8988T (cell line): ENCODE measurements around the gene CAPG.
A peak's percentile ranks its signal among the peaks of the same experiment; 100 is the strongest.
"Not testable (repeated sequence)": the region's sequence is repeated elsewhere in the genome, so short reads cannot be mapped to it uniquely, and the experiment has no call there.

Experiments
- DNase-seq: peaks from one replicate; pipeline ENCODE4 v3.0.0; 2011

Gene CAPG

DNA sequence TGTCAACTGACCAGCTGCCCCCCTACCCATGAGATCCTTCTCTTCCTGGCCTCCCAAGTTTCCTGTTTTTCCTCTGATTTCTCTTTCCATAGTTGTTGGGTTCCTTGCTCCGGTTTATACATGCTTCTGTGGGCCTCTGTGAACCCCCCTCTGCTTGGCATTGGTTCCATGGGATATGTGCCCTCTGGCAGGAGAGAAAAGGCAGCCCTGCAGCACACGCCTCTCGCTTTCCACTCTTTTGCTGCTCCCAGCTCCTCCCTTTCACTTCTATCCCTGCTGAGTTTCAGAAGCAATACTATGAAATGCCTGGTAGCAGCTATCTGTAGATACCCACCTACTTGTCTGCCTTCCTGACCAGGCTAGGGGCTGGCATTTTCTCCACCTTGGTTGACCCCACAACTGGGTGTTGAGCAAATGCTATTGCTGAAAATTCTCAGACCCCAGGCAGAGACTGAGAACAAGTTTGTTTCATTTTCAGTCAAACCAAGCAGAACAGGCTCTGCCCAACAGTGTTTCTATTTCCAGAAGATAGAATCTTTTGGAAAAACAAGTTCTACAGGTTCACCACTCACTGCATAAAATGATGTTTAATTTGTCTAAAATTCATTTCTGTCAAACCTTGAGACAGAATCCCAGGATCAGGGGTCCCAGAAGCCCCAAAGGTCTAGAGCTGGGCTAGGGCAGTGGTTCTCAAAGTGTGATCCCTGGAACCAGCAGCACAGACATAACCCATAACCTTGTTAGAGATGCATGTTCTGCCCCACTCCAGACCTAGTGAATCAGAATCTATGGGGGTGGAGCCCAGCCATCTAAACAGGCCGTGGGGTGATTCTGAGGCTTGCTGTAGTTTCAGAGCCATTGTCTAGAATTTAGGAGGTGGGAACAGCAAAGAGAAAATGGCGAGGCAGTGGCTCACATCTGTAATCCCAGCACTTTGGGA lies 13.4 kb downstream of the CAPG start:
- no peak for DNase-seq

DNA sequence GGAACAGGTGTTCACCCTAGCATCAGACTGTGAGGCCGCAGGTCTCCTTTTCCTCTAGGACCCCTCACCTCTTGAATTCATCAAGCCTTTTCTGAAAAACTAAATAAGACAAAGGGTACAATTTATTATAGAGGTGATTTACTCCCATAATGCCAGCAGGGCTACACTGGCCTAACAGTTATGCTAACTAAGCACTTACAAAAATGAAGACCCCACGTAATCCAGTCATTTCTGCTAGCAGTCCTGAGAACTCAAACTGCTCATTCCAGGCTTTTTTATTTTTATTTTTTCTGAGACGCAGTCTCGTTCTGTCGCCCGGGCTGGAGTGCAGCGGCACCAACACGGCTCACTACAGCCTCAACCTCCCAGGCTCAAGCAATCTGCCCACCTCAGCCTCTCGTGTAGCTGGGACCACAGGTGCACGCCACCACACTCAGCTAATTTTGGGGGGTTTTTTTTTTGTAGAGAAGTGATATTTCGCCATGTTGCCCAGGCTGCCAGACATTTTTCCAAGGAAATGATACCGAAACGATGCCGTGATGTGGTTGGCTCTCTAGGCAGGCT lies 14.2 kb downstream of the CAPG start:
- DNase-seq = no peak

DNA sequence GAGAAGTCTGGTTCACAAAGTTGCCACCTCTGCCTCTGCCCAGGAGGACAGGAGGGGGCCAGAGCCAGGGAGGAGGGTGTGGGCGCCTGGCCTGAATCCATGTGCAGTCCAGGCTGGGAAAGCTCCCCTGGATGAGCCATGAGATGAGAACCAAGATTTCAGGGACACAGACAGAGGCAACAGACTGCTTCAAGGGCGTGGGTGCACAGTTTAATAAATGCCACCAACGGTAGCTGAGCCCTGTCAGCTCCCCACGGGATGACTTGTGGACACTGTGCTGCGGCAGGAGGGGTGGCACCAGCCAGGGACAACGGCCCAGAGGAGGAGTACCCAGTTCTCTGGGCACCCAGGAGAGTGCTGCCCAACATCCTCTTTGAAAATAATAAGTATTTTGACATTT lies 15.2 kb downstream of the CAPG start:
- DNase-seq = no peak

DNA sequence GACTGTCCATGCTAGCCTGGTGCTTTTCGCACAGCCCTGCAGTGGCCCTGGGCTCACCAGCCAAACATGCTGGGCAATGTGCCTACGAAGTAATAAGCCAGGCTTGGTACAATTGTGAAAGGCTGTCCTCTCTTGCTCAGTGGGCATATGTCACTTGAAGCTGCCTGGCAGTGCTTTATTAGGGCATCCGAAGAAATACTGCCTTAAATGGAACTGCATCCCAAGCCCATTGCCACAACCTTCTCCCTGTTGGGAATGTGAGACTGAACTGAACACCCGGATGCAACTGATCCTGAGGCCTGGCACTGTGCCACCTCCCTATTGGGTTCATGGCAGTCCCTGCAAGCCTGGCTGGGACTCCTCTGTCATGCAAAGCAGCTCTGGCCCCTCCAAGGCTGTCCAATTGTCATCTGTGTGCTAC lies 15.9 kb downstream of the CAPG start:
- DNase-seq = no peak

DNA sequence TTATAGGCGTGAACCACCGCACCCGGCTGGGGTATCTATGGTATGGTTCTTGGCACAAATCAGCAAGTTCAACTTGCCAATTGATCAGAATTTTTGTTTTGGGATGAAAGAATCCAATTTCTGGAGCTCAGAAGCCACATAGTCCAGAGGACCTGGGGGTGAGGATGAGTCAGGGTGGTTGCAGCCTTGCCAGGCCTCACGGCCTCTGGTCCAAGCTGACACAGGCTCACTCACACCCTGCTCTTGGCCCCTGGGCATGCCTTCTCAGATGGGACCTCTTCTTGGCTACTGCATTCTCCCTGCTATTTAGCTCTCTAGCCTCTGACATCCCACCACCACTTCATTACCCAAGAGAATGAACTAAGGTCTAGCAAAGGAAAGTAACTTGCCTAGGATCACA lies 16.3 kb downstream of the CAPG start:
- DNase-seq = no peak

DNA sequence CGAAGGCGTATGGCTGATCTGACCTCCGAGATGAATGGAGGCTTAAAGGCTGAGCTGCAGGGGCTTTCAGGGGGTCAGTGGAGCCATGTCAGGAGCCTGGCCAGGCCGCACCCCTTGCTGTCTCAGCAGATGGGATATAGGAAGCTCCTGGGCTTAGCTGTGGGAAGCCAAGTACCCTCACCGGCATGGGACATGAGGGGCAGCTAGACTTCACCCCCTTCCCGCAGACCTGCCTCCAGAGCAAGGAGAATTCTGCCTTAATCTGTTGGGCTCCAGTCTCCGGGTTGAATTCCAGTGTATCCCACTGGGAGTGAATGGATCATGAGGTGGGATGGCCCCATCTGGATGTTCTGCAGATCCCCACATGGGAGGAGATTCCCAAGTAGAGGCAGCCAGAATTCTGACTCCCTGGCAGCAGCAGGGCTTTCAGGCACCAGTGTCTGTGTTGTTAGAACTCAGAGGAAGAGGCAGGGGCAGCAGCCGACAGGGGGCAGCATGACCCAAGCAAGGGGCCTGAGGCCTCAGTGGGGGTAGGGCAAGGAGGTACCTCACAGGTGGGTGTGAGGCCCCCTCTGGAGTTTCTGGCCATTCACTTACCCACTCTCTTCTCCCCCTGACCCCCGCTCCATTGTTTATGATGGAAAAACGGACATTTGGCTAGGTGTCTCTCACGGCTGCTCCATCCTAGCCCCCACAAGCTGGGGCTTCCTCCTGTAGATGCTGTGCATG lies 19.1 kb downstream of the CAPG start:
- peak; percentile 72 for DNase-seq

DNA sequence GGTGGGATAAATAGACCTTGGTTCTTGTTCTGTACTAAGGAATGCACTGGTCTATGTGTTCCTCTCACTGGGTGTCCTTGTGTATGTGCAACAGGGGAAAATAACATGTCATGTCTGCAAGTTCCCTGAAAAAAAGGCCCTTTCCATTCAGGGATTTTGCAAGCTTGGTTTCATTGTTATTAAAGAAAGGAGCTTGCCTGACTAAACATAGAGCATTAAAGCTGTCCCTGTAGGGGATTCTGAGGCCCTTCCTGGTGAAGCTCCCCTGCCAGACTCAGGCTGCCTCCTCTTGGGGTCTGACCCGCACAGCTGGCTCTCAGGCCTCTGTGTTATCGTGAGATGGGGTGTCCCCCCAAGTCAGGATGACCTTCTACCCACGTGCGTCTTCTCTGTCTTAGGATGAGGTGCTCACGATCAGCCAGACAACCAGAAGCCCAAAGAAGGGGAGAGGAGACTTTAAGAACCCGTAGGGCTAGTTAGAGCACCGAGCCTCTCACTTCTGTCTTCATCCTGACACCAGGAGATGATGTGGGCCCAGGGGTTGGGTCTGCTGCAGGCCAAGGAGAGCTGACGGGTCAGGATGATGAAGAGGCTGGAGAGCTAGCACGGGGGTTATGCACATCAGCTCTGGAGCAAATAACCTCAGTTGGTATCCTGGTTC lies 21.2 kb downstream of the CAPG start:
- DNase-seq = no peak

DNA sequence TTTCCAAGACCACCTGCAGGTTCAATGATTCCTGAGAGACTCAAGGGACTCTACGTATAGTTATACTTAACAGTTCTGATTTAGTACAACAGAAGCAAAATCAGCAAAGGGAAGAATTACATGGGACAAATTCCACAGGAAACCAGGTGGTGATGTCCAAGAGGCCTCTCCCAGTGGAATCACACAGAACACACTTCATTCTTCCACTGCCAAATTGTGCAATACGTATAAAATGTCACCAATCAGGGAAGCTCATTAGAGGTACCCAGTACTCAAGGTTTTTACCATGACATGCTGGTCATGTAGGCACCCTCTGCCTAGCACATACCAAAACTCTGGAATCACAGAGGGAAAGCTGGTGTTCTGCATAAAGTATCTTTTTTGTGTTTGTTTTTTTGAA lies 22.4 kb downstream of the CAPG start:
- DNase-seq = no peak

DNA sequence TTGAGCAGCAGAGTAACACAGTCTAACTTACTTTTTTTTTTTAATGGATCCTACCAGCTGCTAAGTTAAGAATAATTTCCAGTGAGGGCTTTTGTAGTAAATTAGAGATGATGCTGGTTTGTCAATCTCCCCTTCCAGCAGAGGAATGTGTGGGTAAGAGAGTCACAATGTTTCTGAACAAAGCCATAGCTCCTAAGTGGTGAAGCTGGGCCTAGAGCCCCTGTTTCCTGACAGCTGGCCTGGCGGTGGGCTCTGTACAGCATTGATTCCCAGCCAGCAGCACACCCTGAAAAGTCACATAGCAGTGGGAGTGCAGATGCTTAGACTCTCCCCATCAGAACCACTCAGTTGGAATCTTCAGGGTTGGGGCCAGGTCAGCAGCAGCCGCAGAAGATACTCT lies 24.4 kb downstream of the CAPG start:
- no peak for DNase-seq

DNA sequence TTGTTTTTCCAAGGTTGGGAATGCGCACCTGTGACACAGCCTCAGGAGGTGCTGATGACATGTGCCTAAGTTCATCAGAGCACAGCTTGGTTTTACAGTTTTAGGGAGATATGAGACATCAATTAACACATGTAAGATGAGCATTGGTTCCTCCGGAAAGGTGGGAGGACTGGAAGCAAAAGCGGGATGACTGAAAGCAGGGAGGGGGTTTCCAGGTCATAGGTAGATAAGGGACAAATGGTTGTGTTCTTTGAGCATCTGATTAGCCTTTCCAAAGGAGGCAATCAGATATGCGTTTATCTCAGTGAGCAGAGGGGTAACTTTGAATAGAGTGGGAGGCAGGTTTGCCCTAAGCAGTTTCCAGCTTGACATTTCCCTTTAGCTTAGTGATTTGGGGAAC lies 26.3 kb downstream of the CAPG start:
- no peak for DNase-seq

DNA sequence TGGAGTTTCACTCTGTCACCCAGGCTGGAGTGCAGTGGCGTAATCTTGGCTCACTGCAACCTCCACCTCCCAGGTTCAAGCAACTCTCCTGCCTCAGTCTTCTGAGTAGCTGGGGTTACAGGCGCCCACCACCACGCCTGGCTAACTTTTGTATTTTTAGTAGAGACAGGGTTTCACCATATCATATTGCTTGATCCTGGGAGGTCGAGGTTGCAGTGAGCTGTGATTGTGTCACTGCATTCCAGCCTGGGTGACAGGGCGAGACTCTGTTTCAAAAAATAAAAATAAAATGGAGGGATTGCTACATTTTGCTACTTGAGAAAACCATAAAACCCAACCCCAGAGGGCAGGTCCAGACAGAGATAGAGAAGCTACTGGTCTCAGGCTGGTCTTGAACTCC lies 27.0 kb downstream of the CAPG start:
- not testable (repeated sequence) for DNase-seq

DNA sequence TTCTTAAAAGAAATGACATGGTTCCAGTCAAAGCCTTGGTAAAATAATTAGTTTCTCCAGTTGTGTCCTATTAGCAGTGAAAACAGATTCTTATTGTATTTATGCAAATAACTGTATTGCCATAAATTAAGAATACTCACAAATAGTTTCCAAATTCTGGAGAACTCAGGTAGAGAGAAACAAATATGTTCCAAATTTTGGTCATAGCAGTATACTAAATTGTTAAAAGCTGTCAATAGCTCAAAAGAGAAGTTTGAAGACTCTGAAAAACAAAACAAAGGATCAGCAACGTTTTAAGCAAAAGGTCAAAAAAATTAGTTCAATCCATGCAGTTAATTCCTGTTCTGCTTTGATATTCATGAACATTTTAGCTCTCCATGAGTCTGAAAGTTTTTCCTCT lies 30.1 kb downstream of the CAPG start:
- no peak for DNase-seq

DNA sequence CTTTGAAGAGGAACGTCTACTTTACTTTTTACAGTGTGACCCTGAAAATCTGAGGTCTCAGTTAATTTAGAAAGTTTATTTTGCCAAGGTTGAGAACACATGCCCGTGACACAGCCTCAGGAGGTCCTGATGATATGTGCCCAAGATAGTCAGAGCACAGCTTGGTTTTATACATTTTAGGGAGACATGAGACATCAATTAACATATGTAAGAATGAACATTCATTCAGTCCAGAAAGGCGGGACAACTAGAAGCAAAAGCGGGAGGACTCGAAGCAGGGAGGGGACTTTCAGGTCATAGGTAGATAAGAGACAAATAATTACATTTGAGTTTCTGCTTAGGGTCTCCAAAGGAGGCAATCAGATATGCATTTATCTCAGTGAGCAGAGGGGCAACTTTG lies 31.9 kb downstream of the CAPG start:
- DNase-seq = no peak

DNA sequence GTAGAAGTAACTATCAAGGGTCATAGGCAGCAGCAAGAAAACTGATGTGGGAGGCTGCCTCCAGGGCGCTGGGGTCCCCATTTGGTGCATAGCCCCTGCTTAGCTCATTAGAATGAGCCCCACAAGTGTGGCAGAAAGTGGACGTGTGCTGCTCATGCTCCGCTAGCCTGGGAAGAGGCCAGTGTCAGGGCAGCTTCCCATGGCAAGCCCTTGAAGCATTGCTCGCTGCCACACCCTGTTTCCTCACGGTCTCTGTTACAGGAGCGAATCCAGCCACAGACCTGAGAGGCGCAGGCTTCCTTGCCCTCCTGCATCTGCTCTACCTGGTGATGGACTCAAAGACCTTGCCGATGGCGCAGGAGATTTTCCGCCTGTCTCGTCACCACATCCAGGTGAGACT lies 33.1 kb downstream of the CAPG start:
- DNase-seq = no peak

DNA sequence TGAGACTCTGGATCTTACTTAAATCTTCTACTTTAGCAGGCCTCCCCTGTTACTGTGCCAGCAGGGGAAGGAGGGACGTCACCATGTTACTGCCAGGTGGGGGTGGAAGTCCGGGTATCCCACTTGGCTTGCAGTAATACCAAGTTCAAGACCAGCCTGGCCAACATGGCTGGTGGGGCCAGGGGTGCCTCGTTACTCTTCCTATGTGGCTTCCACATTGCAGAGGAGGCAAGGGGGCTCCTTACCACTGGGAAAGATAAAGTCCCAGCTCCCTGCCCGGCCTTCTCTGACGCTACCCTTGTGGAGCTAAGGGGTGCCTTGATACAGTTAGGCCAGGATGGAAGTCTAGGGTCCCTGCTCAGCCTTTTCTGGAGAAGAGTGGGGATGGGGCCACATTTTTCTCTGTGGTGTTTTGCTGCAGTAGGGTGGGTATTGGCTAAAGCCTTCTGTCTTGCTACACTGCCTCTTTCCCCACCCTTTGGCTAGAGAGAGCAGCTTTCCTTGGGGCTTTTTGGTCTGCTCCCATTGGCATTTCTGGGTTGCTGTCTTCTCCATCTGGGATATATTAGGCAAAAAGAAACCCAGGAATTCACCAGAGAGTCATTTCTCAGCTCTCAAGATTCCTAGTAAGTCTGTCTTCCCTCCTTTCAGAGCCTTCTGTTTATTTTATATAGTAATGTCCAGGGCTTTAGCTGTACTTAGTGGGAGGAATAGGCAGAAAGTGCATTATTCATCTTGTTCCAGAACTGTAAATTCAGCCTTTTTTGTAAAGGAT lies 33.7 kb downstream of the CAPG start:
- DNase-seq = no peak

DNA sequence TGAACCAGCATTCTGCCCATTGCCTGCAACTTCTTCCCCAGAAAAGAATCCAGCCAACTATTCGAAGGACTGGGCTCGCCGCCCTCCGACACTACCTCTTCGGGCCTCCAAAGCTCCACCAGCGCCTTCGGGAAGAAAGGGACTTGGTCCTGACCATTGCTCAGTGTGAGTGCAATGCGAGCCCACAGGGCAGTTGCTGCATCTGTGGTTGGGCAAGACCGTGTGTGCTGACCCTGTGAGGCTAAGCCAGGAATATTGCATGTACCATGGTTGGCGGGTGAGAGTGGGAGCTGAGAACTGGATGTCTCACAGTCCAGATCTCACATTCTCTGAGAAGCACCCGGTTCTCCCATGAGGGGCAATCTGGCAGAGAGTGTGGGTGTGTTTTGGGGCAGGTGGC lies 39.1 kb downstream of the CAPG start:
- no peak for DNase-seq

DNA sequence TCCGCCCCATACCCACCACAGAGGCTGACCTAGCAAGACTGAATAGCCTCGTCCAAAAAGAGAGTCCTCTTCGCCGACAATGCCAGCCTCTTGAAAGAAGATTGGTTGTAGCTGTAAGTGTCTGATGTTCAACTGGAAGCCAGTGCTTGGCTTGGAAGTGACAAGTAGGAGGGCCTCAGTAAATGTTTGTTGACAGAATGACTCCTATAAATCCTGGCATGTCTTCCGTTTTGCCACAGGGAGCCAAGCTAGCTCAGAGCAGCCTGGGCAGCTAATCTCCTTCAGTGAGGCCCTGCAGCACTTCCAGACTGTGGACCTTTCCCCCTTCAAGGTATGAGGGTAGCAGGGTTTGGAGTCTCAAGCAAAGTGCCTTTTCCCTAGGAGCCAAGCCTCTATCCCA lies 40.7 kb downstream of the CAPG start:
- no peak for DNase-seq

DNA sequence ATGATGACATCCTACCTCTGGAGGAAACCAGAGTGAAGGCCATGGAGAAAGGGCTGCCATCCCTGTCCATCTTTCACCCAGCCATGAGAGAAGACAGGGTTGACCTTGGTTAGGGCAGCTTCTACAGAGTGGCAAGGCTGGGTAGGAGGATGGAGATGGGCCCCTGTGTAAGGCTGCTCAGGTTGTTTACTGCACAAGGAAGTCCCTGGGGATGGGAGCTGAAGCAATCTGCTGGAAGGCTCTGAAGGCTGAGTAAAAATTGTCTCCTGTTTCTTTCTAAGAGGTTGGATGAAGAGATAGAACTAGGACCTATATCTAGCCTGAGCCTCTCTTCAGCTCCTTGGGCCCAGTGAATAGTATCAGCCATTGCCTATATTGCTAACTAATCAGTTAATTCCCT lies 41.2 kb downstream of the CAPG start:
- DNase-seq = no peak

DNA sequence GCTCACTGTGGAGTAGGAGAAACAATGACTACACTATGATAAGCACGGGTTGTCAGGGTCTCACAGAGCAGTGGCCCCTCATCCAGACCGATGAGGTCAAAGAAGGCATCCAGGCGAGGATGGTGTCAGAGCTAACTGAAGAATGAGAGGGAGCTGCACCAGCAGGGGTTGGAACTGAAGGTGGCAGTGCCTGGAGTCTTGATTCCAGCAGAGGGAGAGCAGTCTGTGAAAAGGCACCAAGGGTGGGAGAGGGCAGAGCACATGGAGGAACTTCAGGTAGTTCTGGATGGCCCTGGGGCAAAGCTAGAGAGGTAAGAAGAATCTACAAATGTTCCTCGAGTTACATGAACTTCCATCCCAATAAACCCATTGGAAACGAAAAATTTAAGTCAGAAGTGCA lies 43.0 kb downstream of the CAPG start:
- DNase-seq = no peak

DNA sequence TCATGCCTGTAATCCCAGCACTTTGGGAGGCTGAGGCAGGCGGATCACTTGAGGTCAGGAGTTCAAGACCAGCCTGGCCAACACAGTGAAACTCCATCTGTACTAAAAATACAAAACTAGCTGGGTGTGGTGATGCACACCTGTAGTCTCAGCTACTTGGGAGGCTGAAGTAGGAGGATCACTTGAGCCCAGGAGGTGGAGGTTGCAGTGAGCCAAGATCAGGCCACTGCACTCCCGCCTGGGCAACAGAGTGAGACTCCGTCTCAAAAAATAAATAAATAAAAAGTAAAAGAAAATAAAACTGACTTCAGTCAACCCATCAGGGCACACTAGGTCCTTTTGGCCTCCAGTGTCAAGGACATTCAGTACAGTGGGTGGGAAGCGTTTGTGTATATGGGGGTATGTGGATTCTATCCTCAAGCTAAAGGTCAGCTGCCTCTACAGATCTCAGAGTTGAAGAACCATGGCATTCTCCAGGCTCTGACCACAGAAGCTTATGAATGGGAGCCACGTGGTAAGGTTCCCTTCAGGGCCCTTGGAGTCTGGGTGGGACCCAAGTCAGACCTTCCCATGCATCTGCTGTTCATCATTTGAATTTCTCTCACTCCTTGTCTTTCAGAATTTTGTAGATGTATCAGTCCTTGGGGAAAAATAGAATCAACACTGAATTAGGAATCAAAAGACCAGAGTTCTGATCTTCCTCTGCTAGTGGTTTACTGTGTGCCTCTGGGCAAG lies 47.3 kb downstream of the CAPG start:
- not testable (repeated sequence) for DNase-seq

DNA sequence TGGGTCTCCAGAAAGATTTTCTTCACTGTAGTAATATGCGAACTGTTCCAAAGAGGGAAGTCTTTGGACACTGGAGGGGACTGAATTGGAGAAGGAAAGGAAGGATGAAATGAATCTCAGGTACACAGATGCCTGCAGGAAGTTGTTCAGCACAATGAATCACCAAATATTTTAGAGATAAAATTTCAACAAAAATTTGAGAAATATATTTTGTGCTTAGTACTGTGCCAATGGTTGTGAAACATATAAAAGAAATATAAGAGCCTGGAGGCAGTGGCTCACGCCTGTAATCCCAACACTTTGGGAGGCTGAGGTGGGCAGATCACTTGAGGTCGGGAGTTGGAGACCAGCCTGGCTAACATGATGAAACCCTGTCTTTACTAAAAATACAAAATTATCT lies 52.4 kb downstream of the CAPG start:
- DNase-seq = no peak

DNA sequence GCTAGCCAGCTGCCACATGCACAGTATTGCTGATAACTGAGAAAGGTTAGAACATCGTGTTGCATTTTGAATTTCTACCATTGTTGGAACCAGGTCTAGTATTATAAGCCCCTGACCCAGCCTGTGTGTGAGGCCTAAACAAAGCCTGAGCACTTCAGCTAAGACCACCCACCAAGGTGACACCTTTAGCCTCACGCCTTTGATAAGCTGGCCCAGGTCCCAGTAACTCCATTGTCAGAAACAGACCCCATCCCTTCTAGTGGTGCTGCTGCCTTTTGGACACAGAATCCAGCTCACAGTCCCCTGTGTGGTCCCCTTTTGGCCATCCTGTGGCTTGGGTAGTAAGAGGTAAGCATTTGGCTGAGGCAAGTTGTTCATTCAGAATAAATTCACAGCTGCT lies 54.0 kb downstream of the CAPG start:
- no peak for DNase-seq
